GM12874 (cell line): ENCODE results near the gene CES1.

Experiments
- TF ChIP-seq, protein P1 (sequence below): IDR thresholded peaks from 2 replicates; pipeline ENCODE4 v1.5.1; 2011; ENCODE audit warnings: low read depth, mild to moderate bottlenecking, control low read depth, low read length, moderate library complexity; ENCODE audit not compliant: insufficient read depth

CES1 gene

GRCh38 chr16:55832773-55833691 is at the start of gene CES1:
TSS of gene CES1 (minus strand) at chr16:55833096. CDS start at chr16:55833055, 41 bp downstream.
- TF ChIP-seq, protein P1, sequence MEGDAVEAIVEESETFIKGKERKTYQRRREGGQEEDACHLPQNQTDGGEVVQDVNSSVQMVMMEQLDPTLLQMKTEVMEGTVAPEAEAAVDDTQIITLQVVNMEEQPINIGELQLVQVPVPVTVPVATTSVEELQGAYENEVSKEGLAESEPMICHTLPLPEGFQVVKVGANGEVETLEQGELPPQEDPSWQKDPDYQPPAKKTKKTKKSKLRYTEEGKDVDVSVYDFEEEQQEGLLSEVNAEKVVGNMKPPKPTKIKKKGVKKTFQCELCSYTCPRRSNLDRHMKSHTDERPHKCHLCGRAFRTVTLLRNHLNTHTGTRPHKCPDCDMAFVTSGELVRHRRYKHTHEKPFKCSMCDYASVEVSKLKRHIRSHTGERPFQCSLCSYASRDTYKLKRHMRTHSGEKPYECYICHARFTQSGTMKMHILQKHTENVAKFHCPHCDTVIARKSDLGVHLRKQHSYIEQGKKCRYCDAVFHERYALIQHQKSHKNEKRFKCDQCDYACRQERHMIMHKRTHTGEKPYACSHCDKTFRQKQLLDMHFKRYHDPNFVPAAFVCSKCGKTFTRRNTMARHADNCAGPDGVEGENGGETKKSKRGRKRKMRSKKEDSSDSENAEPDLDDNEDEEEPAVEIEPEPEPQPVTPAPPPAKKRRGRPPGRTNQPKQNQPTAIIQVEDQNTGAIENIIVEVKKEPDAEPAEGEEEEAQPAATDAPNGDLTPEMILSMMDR, result no peak

GRCh38 chr16:55876854-55877253 is 44.0 kb upstream of the CES1 start:
- TF ChIP-seq, protein P1, result no peak

- TF ChIP-seq, protein P1, result no peak
Measured at GRCh38 chr16:55875273-55875672, 42.4 kb upstream of the CES1 start, which contains the start of gene CES5A. TSS of gene CES5A (minus strand) at chr16:55875373. CDS start at chr16:55875221, 152 bp downstream.

DNA sequence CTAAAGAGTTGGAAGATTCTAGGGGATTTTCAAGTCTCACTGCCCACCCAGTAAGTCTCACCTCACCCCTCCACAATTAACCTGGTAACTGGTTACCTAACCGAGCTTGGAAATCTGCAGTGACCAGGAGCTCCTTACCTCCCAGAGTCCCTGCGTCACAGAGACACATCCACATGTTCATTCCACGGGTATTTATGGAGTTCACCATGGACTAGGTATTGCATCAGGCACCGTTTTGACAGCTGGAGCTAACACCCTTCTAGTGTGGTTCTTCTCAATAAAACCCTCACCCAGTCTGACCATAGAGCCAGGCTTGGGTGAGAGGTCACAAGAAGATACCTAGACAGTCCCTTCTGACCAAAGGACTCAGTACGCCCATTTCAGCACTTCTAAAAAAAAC is 40.2 kb upstream of the CES1 start:
- TF ChIP-seq, protein P1, result no peak

DNA sequence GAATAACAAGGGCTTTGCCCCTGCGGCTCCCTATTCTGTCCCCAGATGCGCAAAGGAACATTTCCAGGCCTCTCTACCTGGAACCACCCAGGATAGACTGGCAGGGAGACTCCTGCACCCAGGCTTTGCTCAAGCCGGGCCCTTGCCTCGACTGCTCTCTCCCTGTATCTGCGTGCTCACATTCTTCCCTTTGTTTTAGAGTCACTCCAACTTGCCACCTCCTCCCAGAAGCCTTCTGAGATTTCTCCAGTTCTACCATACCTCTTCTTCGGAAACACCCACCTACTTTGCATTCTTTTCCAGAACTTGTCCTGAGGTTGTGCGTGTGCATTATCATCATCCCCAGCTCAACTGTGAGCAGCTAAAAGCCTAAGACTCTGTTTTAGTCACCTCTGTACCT is 39.2 kb upstream of the CES1 start:
- TF ChIP-seq, protein P1, result no peak

GRCh38 chr16:55871411-55872038 is 38.6 kb upstream of the CES1 start:
- TF ChIP-seq, protein P1, result no peak

GRCh38 chr16:55868980-55869379 is 36.1 kb upstream of the CES1 start:
- TF ChIP-seq, protein P1, result no peak
